GM19023 (cell line): Measurements from ENCODE around the gene SESN1.
A peak's percentile ranks its signal among the peaks of the same experiment; 100 is the strongest.

ENCODE experiments used
- ATAC-seq: cut with Tn5 transposase; IDR thresholded peaks from one replicate; pipeline ENCODE4 v1.9.1; 2021; ENCODE audit warnings: mild to moderate bottlenecking, moderate library complexity; ENCODE audit not compliant: unreplicated experiment

The SESN1 gene

DNA sequence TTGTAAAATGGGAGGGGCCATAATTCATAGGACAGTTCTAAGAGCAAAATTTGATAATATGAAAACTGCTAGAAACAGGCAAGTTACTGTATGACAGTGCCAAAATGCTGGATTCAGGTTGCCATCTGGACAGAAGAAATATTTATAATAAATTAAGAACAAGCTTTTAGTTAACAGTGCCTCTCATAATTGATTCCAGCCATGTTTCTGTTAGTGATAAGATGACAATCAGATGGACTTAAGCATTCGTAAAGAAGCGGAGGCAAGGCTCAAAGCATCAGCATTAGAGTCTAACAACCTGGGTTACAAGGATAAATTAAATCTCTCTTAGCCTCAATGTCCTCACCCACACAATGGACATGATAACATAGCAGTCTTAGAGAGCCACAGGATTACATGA, 61.0 kb downstream of the SESN1 start:
- ATAC-seq: no peak

DNA sequence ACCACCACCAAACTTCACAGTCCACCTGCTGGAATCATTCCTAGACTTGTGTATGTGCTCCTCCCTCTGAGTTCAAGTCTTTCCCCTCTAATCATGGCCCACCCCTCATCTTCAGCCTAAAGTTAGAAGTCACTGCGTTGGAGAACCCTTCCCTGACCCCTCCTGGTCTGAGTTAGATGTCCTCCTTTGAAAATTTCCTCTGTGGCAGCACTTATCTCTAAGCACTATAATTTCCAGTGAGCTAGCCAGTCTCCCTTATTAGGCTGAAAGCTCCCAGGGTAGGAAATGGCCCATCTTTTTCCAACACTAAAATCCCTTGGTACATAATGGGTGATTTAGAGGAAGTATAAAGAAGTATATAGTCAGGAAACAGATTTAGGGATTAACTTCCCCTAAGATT, 63.2 kb downstream of the SESN1 start:
- no peak for ATAC-seq

DNA sequence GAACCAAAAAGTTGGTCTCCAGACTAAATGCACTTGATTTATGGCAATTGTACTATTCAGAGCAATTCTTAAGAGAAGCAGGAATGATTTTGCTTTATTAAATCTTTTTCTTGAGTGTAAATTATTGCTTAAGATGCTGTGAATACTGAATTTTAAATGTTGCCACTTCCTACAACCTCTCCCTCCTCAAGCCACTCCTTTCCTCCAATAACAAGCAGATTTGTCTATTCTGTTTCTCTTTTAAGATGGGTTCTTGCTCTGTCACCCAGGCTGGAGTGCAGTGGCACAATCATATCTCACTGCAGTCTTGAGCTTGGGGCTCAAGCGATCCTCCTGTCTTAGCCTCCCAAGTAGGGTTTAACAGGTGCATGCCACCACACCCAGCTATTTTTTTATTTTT, 65.3 kb downstream of the SESN1 start:
- no peak for ATAC-seq

DNA sequence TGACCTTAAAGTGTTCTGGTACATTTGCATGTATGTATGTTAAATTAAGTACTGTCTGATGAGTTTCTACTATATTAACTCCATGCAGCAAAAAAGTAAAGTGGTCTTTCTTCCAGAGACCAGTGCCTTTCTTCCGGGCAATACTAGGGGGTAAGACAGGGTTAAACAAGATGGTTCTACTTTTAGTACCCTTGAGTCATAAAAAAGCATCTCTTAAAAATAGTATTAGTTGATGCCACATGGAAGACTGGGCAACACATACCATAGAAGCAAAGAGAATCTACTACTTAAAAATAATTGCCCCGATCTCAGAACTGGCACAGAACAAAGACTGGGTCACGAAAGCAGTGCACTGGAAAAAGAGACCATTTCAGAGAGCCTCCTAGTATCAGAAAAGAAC, 66.2 kb downstream of the SESN1 start:
- no peak for ATAC-seq

DNA sequence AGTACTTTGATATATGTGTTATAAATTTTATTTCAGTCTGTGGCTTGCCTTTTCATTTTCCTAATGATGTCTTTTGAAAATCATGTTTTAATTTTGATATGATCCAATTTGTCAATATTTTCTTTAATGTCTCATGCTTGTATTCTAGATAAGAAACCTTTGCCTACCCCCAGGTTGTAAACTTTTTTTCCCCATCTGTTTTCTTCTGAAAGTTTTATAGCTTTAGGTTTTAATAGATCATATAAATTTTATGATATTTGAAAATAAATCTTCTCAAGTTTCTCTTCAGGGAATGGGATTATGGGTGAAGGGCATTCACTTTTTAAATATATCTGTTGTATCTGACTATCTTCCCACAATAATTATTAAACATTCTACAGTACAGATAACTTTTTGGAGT, 66.7 kb downstream of the SESN1 start:
- no peak for ATAC-seq

DNA sequence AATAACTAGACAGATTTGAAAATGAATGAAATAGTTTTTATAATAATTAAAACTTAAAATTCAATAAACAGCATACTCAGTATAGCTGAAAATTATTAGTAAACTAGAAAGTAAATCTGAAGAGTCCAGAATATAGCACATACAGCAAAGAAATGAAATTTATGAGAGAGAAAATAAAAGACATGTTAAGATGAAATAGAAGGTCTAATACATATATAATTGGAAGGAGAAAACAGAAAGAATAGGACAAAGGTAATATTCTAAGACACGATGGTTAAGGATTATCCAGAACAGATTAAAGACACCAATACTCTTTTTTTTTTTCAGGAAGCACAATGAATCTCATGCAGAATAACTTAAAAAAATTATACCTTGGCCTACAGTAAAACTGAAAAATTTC, 69.0 kb downstream of the SESN1 start:
- no peak for ATAC-seq

DNA sequence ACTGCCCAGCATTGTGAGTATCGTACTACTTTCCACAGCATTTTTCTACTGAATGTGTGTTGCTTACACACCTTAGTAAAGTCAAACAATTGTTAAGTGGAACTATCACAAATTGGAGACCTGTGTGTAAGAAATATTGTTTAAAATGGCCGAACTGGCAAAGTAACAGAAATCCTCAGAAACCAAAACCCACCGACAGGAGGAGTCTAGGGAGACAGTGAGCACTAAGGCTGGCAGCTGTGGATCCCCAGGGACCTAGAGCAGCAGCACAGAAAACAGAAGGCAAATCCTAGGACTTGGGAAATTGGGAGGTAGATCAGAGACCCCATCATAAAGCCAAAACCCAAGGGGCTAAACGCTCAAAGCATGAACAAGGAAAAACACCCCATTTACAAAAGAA, 69.9 kb downstream of the SESN1 start:
- ATAC-seq: no peak

DNA sequence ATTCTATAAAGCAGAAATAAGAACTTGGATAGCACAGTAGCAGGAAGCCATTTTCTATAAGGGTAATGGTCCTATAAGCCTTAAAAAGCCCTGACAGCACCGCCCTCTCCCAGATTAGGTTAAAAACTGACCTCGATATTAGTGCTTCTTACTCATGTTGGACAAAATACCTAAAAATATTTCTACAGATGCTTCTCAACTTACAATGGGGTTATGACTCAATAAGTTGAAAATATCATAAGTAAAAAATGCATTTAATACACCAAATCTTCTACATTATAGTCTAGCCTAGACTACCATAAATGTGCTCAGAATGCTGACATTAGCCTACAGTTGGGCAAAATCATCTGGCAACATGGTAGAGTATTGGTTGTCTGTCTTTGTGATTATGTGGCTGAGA, 70.3 kb downstream of the SESN1 start:
- ATAC-seq: no peak

DNA sequence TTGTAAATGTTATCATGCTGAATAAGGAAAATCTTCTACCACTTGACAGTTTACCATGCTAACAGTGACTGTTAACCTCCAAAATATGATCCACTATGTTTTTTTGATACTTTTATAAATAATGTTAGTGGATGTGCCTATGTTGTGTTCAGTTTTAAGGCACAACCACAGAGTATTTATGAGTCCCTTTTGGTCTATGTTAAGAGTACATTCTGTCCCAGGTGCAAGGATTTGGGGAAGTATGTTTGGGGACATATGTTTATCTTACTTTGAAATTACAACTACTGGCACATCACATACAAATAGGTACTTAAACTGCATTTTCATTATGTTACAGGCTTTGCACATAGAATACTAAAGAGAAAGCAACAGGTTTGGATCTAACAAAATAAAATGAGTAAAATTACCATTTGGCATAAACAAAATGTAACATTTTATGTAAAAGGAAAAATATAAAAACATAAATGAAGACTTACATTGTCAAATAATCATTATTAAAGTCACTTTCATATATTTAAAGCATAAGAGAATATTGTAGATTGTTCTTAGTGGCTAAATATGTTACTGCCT, 71.2 kb downstream of the SESN1 start:
- ATAC-seq: no peak

DNA sequence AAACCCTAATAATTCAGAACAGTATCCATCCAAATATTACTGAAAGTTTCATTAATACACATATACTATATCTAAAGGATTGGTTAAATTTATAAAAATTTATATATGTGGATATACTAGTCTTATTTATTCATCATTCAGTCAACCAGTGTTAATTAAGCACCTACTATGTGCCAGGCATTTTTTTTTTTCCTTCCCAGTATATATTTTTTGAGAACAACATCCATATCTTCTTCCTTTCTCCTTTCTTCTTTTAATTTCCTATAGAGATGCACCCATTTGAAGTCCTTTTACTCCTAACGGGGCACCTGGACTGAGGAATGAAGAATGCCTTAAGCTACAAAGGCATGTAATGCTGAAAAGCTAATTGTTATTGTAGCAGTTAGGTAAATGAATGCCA, 72.8 kb downstream of the SESN1 start:
- ATAC-seq: no peak

DNA sequence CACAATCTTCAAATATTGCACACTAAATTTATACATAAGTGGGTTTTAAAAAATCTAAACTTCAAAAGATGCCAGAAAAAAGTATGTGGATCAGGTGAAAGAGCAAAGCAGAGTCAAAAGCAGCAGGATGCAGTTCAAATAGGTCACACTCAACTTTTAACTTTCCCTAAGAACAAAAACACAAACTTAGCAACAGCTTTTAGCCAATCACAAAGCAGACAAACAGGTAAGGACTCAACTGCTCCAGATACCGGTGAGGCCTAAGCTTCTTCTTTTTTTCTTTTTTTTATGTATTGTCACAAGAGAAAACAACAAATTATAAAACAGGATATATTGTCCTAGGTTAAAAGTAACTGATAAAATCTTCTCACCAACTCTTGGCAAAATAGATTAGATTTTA, 74.7 kb downstream of the SESN1 start:
- ATAC-seq: no peak

DNA sequence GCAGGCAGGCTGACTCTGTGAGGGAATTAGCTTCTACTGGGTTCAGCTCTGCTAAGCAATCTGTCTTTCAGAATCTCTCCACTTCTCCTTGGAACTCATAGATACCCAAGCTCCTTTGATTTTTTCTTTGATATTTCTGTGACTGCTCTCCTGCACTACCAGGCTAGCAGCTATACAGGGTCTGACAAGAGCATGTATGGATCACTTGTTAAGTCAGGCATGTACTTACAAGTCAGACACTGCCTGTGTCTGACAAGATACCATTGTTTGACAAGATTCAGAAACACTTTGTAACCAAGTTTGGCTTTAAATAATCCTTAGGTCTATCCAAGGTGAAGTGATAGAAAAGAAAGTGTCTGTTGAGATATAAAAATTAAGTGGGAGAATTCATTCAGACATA, 79.5 kb downstream of the SESN1 start:
- ATAC-seq: no peak

DNA sequence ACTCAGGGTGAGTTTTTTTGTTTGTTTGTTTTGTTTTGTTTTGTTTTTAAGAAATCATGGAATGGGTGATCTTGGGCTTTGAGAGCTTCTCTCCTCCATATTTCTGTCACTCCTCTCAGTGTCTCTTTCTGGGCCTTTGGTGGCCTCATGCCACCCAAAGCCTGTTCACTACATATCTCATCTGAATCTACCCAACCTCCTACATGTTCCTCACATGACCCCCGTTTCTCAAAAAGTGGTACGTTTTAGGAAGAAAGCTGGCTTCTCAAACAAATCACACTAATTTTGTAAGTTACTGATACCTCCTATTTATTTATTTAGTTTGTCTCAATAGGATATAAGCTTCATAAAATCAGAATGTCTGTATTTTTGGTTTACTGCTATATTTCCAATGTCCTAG, 80.0 kb downstream of the SESN1 start:
- no peak for ATAC-seq

DNA sequence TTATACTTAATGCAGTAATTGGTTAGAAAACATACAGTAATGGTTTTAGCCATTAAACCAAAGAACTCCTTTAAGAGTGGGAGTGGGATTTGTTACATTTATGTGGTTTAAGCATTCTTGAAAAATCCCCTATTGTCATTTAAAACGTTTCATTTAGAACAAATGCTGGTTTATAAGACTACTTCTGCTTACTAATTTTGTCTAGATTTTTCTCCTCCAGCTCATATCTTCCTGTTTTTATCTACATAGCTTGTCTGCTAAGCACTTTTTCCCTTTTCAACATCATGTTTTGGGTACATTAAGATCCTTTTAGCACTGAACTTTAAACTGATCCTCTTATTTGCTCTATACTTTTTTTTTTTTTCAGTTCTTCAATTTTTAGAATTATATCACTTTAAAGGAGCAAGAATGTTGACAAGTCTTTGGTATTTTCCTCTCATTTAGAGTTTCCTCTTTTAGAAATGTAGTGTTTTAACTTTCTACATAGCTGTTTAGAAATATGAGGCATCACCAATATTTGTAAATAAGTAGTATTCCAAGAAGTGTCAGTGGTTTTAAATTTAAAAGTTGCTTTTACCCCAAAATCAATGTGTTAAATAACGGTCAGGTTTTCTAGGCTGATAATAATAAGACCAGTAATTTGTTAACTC, 80.9 kb downstream of the SESN1 start:
- ATAC-seq: no peak

DNA sequence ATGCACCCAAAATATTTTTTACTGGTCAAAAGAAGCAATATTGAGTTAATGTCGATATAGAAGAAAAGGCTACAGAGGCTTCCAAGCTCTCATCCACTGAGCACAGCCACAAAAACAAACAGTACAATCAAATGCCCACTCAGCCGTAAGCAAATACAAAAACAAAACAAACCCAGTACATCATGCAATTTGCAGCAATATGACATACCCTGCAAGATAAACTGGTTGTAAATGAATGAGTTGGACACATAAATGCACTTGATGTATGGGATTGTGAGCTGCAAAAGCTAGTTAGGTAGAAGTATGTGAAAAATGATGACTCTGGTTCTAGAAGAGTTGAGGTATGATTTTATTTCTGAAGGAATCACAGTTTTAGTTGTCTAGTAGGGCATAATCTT, 83.9 kb downstream of the SESN1 start:
- ATAC-seq: no peak

DNA sequence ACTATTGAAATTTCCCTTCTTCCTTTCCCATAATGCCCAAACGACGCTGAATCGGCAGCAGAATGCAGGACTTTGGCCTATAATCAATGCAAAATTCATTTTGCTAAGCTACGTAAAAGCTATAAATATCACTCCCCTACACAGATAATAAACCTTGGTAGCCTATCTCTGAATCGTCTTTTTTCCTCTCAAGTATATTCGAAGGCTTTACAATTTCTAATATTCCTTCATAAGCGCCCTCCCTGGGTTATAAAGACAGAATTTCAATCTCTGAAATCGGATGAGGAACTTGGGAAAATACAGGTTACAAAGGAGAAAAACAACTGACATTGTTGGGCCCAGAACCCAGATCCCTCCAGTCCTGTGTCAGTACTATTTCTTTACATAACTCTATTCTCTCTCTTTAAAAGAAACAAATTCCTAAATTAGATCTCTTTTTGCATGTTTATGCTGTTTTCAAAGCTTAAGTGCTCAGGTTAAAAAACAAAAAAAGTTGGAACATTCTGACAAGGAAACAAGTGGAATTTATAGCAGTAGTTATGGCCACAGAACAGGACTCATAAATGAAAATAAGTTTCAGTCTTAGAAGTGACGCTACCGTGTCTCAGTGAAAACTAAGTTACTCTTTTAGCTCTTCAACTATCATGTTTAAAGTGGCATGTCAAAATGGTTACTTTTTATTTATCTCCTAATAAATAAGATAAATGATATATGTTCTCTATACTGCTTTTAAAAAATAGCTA, 84.5 kb downstream of the SESN1 start:
- no peak for ATAC-seq

DNA sequence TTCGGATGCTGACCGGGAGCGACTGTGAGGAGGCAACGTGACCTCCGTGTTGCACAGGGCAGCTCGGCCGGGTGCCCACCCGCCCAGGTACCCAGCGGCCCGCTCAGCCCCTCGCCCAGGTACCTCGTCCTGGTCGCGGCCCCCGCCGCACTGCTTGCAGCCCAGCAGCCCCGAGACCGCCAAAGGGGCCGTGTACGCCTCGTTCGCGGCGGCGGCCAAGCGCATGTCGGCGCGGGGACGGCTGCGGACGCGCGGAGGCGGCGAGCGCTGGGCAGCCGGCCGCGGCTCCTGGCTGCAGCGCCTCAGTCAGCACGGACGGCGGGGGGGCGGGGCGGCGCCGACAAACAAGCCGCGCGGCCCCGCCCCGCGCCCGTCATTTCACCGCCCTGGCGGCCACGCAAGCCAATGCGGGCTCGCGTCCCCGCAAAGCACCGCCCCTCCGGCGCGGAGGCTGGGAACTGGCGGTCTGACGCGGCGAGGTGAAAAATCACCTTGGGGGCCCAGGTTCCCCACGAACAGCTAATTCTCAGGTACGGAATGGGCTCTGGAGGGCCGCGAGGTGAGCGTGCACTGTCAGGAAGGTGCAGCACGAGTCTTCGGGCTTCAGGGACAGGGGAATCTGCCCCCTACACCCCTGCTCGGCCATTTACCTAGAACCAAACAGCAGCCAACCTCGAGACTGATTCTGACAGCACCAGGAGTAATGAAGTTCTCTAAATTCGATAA, 85.2 kb downstream of the SESN1 start:
- peak; percentile 95 for ATAC-seq

DNA sequence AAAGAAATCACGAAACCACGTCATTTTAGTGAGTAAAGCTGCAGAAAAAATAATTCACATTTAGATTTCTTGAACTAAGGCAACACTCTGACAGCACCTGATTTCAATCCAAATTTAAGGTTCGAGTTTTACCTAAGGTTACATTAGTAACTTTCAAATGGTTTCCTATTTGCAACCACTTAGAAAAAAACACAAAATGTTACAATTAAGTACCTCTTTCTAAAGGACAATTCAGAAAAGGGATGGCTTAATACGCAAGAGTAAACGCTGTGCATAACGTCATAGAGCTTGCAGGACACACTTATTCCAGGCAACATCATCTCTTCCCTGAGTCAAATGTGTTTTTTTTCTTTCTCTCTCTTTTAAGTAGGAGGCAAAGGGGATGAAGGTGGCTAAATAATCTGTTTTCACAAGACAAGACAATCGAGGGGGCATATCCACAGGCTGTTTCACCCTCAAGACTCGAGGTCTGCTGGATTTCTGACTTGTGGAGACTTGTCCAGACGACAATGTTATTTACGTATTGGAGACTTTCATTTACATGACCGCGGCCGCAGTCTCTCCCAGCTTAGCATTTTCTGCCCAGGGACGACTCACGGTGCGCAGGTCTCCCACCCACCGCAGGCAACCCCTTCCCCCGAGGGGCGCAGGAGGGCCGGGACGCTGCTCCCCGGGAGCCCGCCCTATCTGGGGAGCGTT, 86.0 kb downstream of the SESN1 start:
- ATAC-seq: peak; percentile 30

DNA sequence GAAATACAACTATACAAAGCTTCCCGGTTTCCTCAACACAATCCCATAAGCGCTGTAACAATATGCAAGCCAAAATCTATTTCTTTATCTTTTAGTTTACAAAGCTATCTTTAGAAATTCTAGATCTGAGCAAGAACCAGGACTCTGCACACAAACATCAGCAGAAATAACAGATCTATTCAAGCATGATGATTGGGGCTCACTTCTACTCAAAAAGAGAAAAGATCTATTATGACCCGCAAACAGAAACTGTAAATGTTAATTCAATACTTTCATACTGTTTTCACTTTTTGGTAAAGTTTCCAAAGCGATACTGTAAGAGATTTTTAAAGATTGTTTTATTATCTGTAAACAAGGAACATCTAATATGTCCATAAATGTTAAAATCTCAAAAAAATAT, 86.6 kb downstream of the SESN1 start:
- ATAC-seq: no peak

DNA sequence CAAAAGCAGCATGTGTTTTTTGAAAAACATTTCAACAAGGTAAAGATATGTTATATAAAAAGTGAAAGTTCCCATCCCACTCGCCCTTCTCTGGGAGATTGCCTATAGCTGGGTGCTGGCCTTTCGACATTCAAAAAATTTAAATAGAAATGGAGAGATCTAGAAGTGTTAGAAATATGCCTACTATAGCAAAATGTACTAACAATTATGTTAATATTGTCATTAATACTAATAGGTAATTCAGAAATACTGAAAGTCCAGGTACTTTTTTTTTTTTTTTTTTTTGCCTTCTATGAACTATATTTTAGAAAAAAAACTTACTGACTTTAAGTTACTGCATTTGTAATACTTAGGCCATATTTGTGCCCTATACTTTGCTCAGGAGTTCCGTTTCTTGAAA, 87.1 kb downstream of the SESN1 start:
- no peak for ATAC-seq

DNA sequence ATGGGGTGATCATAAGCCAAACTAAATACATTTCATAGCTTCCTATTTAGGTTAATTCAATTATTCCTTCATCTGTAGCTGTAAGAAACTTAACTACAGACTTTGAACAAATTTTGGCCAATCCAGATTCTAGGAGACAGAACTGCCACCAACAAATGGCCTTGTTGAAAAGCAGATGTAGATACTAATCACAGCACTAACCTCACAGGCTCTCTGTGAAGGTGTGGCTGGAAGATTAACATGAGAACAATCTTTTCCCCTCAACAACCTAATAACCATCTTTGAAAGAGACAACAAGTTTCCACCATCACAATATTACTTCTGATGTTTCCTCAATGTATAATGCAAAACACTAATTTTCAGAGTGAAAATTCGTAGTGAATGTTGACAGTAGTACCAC, 87.8 kb downstream of the SESN1 start:
- ATAC-seq: no peak
